GM10847 (cell line): ENCODE results near the gene TMEM238.

Experiments used
- POLR2A ChIP-seq: IDR thresholded peaks from 2 replicates; pipeline ENCODE4 v1.6.1; 2011; ENCODE audit not compliant: insufficient read length; ENCODE audit errors: extremely low read depth

TMEM238 gene

GRCh38 chr19:55373306-55373992, 10.6 kb downstream of the TMEM238 start:
- TF ChIP-seq POLR2A, result no peak

- no peak for TF ChIP-seq POLR2A
Observed at GRCh38 chr19:55372316-55373081, 11.6 kb downstream of the TMEM238 start.

- no peak for TF ChIP-seq POLR2A
Observed at GRCh38 chr19:55370305-55370988, 13.6 kb downstream of the TMEM238 start, which contains the start of gene IL11. Gene IL11, minus strand, starts transcription at chr19:55370463. Its CDS starts 153 bp downstream, at chr19:55370310.

- no peak for TF ChIP-seq POLR2A
Observed at GRCh38 chr19:55369653-55370304, 14.3 kb downstream of the TMEM238 start.

- no peak for TF ChIP-seq POLR2A
Observed at GRCh38 chr19:55368701-55369563, 15.2 kb downstream of the TMEM238 start.

GRCh38 chr19:55368106-55368505, 16.0 kb downstream of the TMEM238 start:
- no peak for TF ChIP-seq POLR2A

- no peak for TF ChIP-seq POLR2A
Observed at GRCh38 chr19:55366790-55367189, 17.3 kb downstream of the TMEM238 start.

GRCh38 chr19:55365964-55366363, 18.1 kb downstream of the TMEM238 start:
- no peak for TF ChIP-seq POLR2A

- TF ChIP-seq POLR2A, result no peak
Observed at GRCh38 chr19:55365245-55365644, 18.8 kb downstream of the TMEM238 start.

- TF ChIP-seq POLR2A, result no peak
Observed at GRCh38 chr19:55362990-55363716, 20.9 kb downstream of the TMEM238 start, which contains the start of gene GARIN5B. Gene GARIN5B, minus strand, starts transcription at chr19:55363260. Its CDS starts 194 bp downstream, at chr19:55363066.

- no peak for TF ChIP-seq POLR2A
Observed at GRCh38 chr19:55362174-55362989, 21.7 kb downstream of the TMEM238 start.

- TF ChIP-seq POLR2A, result no peak
Observed at GRCh38 chr19:55360902-55361301, 23.2 kb downstream of the TMEM238 start.

- TF ChIP-seq POLR2A, result no peak
Observed at GRCh38 chr19:55358943-55359908, 24.9 kb downstream of the TMEM238 start.
